HG02973 (cell line): ENCODE measurements around the gene GATAD2B.
"Not testable (repeated sequence)": the region's sequence is repeated elsewhere in the genome, so short reads cannot be mapped to it uniquely, and the experiment has no call there.

Experiments used
- ATAC-seq: cut with Tn5 transposase; IDR thresholded peaks from one replicate; pipeline ENCODE4 v1.9.1; 2021; ENCODE audit warnings: moderate library complexity; ENCODE audit not compliant: unreplicated experiment

Gene GATAD2B

DNA sequence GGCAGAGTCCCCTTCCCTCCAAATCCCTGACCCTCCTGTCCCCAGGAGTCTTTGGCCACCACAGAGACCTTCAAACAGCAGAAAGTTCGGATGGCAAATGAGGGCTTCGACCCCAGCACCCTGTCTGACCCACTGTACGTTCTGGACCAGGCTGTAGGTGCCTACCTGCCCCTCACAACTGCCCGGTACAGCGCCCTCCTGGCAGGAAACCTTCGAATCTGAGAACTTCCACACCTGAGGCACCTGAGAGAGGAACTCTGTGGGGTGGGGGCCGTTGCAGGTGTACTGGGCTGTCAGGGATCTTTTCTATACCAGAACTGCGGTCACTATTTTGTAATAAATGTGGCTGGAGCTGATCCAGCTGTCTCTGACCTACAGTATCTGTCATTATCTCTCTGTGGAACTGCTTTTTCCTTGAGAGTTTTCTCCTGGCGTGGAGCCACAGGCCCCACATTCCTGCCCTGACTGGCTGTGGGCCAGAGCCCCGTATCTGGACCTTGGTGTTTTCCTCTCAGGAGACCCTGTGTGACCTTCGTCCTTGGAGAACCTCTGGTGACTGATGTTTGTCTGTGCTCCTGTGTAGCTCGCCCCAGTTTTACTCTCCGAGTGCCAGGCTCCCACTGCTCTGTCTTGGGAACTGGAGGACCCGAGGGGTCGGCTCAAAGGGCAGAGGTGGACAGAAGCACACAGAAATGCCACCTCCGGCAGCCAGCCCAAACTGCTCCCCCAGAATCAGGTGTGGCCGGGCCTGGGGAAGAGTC is 142.8 kb downstream of the GATAD2B start:
- no peak for ATAC-seq

DNA sequence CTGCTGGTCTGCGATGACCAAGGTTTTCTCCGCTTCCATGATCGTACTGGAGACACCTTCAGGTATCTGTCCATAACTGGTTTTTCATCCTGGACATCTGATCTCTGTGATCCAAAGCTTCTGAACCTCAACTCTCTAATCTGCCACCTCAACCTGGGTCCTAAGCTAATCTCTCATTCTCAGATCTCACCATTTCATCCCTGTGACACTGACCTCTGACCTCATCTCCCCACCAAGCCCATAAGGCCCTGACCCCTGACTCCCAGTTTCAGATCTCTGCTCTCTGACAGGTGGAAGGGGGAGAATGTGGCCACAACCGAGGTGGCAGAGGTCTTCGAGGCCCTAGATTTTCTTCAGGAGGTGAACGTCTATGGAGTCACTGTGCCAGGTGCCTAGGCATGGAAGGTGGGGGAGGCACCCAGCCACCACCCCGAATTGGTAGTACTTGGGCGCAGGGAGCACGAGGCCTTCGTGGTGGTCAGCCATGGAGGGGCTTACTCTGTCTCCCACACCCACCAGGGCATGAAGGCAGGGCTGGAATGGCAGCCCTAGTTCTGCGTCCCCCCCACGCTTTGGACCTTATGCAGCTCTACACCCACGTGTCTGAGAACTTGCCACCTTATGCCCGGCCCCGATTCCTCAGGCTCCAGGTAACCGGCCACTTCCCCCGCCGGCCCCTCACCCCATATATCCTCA is 143.8 kb downstream of the GATAD2B start:
- no peak for ATAC-seq

DNA sequence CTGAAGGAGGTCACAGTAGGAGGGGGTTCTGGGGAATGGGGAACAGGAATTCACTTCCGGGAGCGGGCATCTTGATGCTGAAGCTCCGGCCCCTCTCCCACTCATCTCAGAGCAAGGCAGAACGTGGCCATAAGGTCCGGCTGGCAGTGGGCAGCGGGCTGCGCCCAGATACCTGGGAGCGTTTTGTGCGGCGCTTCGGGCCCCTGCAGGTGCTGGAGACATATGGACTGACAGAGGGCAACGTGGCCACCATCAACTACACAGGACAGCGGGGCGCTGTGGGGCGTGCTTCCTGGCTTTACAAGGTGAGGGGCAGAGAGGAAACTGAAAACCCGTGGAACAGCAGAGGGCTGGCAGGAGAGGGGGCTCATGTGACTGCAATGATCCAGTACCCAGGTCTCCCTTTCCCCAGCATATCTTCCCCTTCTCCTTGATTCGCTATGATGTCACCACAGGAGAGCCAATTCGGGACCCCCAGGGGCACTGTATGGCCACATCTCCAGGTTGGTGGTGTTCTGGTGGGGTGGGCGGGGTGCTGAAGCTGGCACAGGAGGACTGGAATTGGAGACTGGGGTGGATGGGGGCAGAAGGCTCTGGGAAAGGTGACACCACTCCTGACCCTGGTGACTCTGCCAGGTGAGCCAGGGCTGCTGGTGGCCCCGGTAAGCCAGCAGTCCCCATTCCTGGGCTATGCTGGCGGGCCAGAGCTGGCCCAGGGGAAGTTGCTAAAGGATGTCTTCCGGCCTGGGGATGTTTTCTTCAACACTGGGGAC is 144.5 kb downstream of the GATAD2B start:
- ATAC-seq, result no peak

DNA sequence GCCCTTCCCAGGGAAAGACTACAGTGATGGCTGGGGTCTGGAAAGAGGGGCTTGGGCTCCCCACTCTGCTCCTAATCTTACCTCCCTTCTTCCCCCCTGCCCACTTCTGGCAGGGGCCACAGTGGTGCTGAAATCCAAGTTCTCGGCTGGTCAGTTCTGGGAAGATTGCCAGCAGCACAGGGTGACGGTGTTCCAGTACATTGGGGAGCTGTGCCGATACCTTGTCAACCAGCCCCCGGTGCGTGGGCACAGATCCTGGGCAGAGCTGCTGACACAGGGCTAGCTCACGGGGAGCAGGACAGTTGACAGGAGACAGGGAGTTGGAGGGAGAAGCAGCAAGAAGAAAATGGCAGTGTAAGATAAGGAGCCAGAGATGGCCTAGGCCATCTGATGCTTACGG is 145.1 kb downstream of the GATAD2B start:
- ATAC-seq, result no peak

DNA sequence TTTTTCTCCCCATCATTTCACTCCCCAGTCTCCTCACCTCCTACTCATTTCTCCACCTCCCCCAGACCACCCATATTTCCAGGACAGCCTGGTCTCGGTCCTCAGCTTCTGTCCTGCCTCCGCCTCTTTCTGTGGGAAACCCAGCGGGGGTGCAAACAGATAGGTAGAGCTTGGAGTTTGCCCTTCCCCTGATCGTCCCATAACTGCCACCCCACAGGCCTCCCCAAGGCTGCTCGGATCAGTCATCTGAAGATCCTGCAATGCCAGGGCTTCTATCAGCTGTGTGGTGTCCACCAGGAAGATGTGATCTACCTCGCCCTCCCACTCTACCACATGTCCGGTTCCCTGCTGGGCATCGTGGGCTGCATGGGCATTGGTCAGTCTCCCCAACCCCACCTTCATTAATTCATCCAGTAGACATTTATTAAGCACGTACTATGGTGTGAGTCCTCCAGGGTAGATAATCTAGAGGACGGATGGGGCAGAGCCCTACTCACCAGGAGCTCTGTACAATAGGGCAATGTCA is 145.9 kb downstream of the GATAD2B start:
- no peak for ATAC-seq

DNA sequence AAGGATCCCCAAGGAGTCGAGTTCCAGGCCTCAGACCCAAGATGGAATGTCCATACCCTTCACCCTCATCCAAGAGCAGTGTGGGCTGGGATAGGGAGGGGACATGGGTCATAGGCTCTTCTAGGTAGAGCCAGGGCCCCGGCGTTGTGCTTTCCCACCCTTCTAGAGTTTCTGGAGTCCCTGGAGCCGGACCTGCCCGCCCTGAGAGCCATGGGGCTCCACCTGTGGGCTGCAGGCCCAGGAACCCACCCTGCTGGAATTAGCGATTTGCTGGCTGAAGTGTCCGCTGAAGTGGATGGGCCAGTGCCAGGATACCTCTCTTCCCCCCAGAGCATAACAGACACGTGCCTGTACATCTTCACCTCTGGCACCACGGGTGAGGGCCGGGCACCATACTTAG is 146.4 kb downstream of the GATAD2B start:
- no peak for ATAC-seq

DNA sequence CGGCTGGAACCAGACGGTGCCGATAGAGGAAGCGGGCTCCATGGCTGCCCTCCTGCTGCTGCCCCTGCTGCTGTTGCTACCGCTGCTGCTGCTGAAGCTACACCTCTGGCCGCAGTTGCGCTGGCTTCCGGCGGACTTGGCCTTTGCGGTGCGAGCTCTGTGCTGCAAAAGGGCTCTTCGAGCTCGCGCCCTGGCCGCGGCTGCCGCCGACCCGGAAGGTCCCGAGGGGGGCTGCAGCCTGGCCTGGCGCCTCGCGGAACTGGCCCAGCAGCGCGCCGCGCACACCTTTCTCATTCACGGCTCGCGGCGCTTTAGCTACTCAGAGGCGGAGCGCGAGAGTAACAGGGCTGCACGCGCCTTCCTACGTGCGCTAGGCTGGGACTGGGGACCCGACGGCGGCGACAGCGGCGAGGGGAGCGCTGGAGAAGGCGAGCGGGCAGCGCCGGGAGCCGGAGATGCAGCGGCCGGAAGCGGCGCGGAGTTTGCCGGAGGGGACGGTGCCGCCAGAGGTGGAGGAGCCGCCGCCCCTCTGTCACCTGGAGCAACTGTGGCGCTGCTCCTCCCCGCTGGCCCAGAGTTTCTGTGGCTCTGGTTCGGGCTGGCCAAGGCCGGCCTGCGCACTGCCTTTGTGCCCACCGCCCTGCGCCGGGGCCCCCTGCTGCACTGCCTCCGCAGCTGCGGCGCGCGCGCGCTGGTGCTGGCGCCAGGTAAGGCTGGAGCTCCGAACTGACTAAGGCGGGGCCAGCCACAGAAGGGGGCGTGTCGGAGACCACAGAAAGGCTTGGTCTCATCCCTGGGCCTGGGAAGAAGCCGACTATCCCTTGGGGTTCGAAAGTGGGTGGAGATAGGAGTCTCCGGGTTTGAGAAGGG is 147.1 kb downstream of the GATAD2B start:
- no peak for ATAC-seq

DNA sequence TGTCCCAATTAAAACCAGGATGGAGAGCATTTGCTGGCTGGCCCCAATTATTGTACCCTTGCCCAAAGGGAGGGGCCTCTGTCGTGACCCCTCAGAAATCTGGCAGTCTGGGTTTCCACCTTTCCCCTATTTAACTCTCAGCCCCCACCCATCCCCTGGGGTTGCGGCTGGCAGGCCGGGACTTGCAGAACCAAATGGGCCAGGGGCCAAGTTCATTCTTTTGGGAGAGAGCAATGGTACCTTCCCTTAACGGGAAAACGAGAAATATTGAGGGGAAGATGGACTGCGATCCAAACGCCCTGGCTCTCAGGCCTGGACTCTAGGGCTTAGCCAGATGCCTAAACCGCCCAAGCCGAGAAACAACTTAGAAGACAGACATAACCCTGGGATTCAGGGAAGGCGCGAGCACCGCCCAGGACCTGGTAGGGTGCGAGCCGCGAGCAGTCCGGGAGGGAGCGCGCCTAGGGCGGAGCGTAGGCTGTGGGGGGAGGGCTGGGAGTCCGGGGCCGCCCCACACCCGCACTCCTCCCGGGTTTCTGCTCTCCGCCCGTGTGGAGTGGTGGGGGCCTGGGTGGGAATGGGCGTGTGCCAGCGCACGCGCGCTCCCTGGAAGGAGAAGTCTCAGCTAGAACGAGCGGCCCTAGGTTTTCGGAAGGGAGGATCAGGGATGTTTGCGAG is 147.9 kb downstream of the GATAD2B start, which contains the start of gene SLC27A3:
SLC27A3 (plus strand) TSS at position 628 of the 678 bp plus-strand sequence. CDS start 91 bp downstream, outside the sequence.
- no peak for ATAC-seq

DNA sequence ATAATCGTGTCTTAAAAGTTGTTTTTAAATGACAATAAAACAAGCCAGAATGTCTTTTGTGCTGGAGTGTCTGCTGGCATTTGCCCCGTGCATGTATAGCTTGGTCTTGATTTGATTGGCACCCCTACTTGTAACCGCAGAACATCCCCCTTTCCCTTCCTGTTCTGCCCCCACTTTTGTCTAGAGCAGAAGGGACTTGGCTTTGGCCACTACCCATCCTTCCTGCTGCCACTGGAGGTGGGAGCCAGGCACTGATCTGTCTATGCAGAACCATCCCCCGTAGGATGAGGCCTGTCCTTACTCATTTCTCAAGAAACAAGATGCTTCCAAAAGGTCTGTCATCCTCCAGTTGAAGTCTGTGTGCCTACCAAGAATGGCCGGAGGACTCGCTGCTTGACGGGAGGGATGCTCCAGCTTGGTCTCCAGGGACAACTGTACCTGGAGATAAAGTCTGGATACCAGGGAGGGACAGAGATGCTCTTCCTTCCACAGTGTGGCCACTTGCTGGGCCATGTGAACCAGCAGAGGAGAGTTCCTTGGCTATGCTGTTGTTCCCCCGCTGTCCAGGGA is 148.7 kb downstream of the GATAD2B start:
- no peak for ATAC-seq

DNA sequence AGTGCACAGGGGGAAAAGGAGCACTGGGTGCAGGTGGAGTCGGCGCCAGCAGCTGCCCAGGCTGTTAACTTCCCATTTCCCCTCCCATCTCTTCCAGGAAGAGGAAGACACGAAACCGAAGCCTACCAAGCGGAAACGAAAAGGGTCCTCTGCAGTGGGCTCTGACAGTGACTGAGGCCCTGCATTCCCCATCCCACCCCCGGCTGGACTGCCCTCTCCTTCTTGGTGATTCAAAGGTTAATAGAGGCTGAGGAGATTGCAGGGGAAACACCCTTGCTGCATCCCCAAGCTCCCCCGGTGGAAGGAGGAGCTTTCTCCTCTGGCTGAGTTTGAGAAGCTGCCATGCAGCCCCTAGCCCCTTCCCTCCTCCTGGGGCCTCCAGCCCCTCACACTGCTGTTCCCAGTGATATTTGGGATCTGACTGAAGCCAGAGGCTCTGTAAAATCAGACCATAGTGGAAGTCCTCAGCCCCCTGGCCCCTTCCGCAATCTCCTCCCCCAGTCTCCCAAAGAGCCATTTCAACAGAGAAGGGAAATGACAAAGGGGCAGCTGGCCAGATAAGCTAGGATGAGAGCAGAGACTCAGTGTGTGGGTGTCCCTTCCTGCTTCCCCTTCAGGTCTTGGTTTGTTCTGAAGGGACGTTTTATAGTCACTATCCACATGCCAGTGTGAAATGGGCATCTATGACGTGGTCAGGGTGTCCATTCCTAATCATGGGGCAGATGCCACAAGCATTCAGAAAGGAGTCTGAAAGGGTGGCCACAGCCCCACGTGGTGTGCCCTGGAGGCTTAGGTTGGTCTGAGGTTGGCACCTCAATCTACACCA is 149.5 kb downstream of the GATAD2B start:
- no peak for ATAC-seq

DNA sequence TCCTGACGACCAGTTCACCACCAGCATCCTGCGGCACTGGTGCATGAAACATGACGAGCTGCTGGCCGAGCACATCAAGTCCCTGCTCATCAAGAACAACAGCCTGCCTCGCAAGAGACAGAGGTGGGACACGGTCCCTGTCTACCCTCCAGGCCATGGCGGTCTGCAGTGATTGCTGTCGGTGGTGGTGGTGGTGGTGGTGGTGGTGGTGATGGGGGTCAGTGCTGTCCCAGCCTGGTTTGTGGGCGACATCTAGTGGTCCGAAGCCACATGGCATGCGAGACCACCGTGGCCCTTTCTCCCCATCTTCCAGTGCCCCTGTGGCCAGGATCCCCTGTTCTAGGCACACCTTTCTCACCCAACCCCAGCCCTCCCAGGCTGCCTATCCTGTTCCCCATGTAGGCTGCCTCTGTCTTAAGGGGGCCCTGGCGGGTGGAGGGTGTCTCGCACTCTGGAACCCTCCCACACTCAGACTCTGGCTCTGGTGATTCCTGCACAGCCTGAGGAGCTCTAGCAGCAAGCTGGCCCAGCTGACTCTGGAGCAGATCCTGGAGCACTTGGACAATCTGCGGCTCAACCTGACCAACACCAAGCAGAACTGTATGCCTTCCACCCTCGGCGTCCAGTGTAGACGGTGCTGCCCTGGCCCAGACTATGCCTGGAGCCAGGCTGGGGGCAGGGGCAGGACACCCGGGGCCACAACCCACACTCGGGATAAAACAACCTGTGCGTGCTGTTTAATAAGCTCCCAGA is 150.8 kb downstream of the GATAD2B start:
- ATAC-seq, result no peak

DNA sequence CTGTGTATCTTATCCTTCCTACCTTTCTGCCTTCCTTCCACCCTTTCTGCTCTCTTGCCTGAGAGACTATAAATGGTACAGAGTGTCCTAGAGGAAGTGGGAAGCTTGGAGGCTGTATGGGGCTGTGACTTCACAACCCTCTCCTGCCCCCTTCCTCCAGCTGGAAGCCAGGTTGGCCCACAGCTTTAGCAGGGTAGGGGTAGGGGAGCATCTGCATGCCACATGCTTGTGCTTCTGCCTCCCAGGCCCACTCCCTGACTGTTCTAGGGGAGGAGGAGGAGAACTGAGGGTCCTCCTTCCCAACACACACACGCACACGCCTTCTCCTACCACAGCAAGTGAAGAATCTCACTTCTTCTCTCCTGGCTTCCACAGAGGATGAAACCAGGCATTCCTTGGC is 151.5 kb downstream of the GATAD2B start:
- ATAC-seq, result no peak

DNA sequence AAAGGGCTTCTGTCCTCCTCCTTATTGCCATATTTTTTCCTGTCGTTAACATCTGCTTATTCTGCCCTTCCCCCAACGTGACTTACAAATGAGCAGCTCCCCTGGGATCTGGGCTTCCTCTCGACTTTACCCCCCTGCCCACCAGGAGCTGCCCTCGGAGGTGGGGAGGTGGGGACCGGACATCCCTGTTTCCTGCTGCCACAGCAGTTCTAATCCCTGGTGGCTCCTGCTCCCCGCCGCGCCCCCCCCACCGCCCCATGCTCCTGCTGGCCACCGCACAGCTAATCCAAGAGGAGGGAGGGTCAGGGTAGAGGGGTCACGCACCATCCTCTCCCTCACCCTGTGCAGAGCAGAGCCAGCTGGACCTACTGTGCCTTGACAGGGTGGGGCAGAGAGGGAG is 152.0 kb downstream of the GATAD2B start:
- ATAC-seq, result no peak

DNA sequence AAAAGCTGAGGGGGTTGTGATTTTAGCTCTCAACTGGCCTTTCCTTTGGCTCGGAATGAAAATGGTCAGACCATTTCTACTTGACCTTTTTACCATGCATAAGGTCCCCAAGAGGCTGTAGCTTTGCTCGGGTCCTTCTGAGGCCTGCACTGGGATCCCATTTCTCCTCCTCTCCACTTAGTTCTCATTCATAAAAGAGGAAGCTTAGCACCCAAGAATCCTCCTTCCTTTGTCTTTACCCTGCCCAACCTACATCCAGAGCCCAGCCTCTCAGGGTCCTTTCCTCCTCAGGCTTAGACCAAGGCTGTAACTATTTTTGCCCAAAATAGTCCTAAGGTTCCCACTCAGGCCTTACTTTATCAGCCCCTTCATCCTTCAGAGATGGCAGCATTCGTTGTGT is 153.6 kb downstream of the GATAD2B start:
- ATAC-seq, result no peak

DNA sequence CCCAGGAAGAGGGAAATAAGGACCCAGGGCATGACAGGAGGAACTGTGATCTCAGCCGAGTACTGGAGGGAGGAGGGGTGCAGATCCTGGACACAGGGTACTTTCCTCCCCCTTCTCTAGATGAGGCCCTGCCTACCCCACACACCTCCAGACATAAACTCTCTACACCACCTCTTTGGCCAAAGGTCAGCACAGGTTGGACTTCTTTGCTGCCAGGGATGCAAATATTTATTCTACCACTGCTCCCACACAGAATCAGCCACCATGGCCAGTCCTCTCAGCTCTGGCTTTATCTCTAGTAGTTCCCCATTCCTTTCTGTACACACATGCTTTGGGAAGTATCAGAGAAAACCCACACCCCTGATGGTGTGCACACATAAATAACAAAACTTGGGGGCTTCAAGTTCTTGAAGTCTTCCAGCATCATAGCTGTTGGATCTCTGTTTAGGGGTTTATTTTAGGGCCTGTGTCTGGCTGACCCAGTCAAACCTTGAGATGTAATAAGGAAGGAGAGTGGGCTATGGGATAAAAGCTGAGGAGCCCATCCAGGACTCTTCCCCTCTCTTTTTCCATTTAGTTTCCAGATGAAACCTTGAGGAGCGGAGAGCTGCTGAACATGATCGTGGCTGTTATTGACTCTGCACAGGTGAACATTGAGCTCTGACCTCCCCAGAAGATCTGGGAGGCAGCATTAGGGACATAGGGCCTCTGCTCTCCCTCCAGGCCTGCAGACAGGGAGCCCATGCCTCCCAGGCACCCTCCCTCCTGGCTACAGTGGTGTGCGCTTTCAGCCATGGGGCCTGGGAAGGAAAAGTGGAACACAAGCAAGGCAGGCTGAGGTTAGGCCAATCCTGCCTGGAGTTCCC is 154.2 kb downstream of the GATAD2B start:
- ATAC-seq, result no peak

DNA sequence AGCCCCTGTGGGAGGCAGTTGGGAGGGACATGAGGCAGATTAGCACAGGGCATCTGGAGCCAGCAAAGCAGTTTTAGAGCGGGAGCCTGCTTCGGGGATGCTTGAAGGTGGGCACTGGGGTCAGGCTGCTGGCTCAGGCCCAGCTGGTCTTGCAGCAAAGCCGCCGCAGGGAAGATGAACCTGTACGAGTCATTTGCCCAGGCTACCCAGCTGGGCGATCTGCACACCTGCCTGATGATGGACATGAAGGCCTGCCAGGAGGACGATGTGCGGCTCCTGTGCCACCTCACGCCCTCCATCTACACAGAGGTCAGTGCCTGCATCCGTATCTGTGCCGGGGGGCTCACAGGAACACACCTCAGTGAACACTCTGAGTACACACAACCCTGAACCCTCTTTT is 155.3 kb downstream of the GATAD2B start:
- ATAC-seq, result no peak

DNA sequence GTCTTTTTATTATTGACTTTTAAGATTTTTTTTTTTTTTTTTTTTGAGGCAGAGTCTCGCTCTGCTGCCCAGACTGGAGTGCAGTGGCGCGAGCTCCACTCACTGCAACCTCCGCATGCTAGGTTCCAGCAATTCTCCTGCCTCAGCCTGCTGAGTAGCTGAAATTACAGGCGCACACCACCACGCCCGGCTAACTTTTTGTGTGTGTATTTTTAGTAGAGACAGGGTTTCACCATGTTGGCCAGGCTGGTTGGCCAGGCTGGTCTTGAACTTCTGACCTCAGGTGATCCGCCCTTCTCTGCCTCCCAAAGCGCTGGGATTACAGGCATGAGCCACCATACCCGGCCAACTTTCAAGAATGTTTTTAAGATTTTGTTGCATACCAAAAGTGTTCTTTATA is 156.1 kb downstream of the GATAD2B start:
- not testable (repeated sequence) for ATAC-seq
